ENCODE data around the gene UNK.

- TF ChIP-seq ZFP3 (CRISPR knock-in tag; IDR thresholded peaks at IDR 0.05) (no peak), ZNF70 (CRISPR knock-in tag; IDR thresholded peaks at IDR 0.05) (no peak), ISL1 (CRISPR knock-in tag; IDR thresholded peaks at IDR 0.05) (no peak), RARB (CRISPR knock-in tag; IDR thresholded peaks at IDR 0.05) (no peak), GLIS3 (CRISPR knock-in tag; IDR thresholded peaks at IDR 0.05) (no peak), ARNTL (CRISPR knock-in tag; IDR thresholded peaks at IDR 0.05; ENCODE audit: borderline replicate concordance, low read depth) (no peak), ZFP30 (CRISPR knock-in tag; IDR thresholded peaks at IDR 0.05) (no peak)
- TF ChIP-seq, protein P1, sequence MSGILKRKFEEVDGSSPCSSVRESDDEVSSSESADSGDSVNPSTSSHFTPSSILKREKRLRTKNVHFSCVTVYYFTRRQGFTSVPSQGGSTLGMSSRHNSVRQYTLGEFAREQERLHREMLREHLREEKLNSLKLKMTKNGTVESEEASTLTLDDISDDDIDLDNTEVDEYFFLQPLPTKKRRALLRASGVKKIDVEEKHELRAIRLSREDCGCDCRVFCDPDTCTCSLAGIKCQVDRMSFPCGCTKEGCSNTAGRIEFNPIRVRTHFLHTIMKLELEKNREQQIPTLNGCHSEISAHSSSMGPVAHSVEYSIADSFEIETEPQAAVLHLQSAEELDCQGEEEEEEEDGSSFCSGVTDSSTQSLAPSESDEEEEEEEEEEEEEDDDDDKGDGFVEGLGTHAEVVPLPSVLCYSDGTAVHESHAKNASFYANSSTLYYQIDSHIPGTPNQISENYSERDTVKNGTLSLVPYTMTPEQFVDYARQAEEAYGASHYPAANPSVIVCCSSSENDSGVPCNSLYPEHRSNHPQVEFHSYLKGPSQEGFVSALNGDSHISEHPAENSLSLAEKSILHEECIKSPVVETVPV (CRISPR knock-in tag; IDR thresholded peaks at IDR 0.05) = no peak
- TF ChIP-seq, protein P2, sequence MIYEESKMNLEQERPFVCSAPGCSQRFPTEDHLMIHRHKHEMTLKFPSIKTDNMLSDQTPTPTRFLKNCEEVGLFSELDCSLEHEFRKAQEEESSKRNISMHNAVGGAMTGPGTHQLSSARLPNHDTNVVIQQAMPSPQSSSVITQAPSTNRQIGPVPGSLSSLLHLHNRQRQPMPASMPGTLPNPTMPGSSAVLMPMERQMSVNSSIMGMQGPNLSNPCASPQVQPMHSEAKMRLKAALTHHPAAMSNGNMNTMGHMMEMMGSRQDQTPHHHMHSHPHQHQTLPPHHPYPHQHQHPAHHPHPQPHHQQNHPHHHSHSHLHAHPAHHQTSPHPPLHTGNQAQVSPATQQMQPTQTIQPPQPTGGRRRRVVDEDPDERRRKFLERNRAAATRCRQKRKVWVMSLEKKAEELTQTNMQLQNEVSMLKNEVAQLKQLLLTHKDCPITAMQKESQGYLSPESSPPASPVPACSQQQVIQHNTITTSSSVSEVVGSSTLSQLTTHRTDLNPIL (CRISPR knock-in tag; IDR thresholded peaks at IDR 0.05; ENCODE audit: low read depth) = no peak
- TF ChIP-seq, protein P3, sequence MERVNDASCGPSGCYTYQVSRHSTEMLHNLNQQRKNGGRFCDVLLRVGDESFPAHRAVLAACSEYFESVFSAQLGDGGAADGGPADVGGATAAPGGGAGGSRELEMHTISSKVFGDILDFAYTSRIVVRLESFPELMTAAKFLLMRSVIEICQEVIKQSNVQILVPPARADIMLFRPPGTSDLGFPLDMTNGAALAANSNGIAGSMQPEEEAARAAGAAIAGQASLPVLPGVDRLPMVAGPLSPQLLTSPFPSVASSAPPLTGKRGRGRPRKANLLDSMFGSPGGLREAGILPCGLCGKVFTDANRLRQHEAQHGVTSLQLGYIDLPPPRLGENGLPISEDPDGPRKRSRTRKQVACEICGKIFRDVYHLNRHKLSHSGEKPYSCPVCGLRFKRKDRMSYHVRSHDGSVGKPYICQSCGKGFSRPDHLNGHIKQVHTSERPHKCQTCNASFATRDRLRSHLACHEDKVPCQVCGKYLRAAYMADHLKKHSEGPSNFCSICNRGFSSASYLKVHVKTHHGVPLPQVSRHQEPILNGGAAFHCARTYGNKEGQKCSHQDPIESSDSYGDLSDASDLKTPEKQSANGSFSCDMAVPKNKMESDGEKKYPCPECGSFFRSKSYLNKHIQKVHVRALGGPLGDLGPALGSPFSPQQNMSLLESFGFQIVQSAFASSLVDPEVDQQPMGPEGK (CRISPR knock-in tag; IDR thresholded peaks at IDR 0.05; ENCODE audit: borderline replicate concordance) = no peak
Observed at GRCh38 chr17:75854881-75855309, 70.3 kb downstream of the UNK start.

All from SK-N-SH treated with all-trans-retinoic acid at 6 μM for 48 hours (cell line).